SKM-1 (cell line): ENCODE results near the gene PABPC3.

ENCODE experiments used
- DNase-seq: peaks from one replicate; lab custom pipeline; 2025; ENCODE audit not compliant: unreplicated experiment; lab: John Stamatoyannopoulos, UW

PABPC3 gene

DNA sequence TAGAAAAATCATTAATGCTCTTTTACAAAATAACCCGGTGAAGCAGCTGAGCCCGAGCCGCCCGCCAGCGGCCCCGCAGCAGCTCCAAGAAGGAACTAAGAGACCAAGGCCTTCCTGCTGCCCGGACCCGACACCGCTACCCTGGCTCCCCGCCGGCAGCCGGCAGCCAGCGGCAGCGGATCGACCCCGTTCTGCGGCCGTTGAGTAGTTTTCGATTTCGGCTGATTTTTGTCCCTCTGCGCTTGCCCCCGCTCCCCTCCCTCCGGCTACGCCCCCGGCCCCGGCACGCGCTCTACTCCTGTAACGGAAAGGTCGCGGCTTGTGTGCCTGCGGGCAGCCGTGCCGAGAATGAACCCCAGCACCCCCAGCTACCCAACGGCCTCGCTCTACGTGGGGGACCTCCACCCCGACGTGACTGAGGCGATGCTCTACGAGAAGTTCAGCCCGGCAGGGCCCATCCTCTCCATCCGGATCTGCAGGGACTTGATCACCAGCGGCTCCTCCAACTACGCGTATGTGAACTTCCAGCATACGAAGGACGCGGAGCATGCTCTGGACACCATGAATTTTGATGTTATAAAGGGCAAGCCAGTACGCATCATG is at the start of gene PABPC3:
Gene PABPC3, plus strand, starts transcription at position 286 of the 603 bp plus-strand sequence. Its CDS starts 63 bp downstream, at position 349.
- DNase-seq: no peak

GRCh38 chr13:25046274-25046984 is 49.5 kb upstream of the PABPC3 start:
- no peak for DNase-seq

DNA sequence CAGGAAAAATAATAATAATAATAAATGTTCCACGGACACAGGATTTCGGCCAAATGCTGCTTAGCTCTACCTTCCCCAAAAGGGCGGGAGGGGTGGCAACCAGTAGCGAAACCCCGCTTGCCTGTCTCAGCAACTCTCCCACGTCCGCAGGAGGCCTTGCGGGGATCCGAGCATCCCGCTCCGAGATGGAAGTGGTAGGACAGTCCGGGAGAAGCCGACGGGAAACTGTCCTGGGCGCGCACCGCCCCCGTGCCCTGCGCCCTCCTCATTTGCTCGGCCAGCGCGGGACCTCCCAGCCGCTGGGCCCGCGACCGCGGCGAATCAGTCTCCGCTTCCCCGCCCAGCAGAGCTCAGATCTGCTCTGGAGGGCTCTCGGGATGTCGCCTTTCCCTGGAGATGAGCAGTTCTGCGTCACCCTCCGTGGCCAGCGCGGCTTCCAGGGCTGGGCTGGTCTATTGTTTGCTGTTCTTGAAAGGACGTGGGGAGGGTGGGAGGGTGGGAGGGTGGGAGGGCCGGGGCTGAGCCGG is 48.9 kb upstream of the PABPC3 start:
- DNase-seq: no peak

DNA sequence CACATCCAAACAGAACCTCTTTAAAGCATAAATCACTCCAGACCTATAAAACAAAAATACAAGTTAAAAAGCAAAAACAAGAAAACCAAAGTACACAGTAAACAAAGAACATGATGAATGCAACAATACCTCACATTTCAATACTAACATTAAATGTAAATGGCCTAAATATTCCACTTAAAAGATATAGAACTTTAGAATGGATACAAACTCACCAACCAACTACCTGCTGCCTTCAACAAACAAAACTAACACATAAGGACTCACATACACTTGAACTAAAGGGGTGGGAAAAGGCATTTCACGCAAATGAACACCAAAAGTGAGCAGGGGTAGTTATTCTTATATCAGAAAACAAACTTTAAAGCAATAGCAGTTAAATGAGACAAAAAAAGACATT is 44.9 kb upstream of the PABPC3 start:
- no peak for DNase-seq

- DNase-seq: no peak
Measured at GRCh38 chr13:25059166-25059565, 36.8 kb upstream of the PABPC3 start.

- no peak for DNase-seq
Measured at GRCh38 chr13:25059958-25060357, 36.0 kb upstream of the PABPC3 start.

GRCh38 chr13:25062479-25062878 is 33.5 kb upstream of the PABPC3 start:
- no peak for DNase-seq

DNA sequence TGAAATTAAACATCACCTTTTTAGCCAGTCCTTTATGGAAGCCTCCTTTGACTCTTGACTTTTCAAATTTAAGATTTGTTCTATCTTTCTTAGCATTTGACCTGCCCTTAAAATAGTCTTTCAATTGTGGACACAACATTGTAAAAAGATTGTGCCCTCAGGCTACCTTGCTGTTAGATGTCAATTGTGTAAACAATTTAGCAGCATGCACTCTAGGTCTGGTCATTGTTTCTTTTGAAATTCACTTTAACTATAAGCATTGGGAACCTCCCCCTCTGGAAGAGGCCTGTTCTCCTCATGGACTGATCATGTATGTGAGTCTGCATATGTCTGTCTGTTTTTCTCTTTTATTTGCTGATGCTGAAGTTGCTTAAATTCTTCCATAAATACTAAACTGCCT is 31.5 kb upstream of the PABPC3 start:
- DNase-seq: no peak

- no peak for DNase-seq
Measured at GRCh38 chr13:25065974-25066770, 29.8 kb upstream of the PABPC3 start.

DNA sequence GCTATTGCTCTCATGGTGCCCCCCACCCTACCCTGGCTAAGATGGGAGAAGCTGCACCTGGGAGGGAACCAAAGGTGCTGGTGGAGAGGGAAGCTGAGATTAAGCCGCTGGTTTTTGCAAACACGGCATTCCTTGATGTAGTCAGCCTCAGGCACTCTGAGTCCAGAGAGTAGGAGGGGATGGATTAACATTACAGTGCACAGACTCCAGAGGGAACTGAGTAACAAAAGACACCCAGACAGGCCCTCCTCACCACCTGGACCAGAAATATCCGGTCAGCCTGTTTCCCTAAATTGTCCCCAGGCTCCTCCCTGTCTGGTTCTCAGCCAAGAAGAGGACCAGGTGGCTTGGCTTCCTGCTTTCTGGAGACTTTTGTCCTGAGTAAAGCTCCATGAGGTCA is 28.9 kb upstream of the PABPC3 start:
- DNase-seq: no peak

DNA sequence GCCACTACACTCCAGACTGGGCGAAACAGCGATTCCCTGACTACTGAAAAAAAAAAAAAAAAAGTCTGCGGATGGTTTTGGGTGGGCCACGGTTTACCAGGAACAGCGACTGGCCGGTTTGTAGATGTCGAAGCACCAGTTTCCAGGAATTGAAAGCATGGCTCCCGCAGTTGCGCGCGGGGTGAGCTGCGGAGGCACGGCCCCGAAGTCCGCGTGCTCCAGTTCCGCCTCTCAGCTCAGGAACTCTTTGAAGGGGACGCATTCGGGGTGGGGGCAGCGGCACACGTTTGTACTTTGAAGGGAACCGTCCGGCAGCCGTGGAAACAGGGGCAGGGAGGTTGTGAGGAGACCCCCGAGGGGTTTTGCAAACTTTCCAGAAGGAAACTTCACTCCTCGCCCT is 27.1 kb upstream of the PABPC3 start:
- no peak for DNase-seq

GRCh38 chr13:25069236-25069635 is 26.7 kb upstream of the PABPC3 start:
- DNase-seq: no peak

- DNase-seq: no peak
Measured at GRCh38 chr13:25069911-25070310, 26.0 kb upstream of the PABPC3 start.

- DNase-seq: no peak
Measured at GRCh38 chr13:25080773-25081172, 15.2 kb upstream of the PABPC3 start.

GRCh38 chr13:25084096-25084495 is 11.8 kb upstream of the PABPC3 start:
- no peak for DNase-seq

DNA sequence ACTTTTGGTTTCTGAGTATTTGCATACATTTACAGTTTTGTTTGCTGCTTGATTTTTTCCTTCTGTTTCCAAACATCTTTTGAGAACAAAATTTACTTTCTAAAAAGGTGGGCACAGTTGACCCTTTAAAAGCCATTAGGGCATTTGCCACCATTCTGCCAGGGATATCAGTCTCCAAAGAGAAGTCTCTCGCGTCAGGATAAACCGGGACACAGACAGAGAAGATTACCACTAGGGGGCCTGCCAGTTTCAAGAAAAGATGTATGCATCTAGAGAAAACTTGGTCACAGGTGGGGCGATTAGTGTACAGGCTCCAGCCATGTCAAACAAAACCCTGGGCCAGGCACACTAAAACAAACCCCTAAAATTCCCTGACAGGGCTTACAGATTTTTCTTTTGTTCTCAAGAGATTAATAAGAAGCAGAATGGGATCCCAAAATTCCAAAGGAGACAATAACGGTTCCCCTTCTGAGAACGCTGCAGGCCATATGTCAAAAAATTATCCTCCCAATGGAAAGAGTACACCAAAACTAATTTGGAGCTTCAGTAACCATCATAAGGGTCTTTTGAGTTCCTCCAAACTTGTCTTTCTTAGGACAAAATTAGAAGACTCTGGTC is 10.7 kb upstream of the PABPC3 start:
- no peak for DNase-seq

DNA sequence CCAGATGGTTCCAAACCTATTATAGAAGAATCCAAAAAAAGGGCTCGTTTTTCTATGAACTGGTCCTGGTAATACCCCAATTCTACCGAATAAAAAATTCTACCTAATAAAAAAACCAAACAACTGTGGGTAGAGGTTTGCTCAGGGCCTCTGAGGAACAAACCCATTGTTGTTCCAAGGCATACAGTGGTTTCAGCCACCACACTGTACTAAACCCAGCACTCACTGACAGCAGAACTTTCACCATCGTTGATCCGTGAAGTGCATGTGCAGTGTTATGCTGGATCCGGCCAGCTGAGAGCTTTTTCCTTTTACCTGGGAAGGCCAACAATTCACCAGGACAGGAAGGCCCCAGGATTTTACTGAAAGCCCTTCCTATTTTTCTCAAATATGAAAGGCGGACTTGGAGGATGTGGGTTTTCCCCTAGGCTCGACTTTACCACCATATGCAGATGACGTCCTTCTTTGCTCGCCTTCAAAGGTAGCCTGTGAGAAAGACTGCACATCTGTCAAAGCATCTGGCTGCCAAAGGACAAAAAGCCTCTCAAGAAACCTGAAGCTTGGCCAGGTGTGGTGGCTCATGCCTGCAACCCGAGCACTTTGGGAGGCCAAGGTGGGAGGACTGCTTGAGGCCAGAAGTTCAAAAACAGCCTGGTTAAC is 7.2 kb upstream of the PABPC3 start:
- DNase-seq: no peak

DNA sequence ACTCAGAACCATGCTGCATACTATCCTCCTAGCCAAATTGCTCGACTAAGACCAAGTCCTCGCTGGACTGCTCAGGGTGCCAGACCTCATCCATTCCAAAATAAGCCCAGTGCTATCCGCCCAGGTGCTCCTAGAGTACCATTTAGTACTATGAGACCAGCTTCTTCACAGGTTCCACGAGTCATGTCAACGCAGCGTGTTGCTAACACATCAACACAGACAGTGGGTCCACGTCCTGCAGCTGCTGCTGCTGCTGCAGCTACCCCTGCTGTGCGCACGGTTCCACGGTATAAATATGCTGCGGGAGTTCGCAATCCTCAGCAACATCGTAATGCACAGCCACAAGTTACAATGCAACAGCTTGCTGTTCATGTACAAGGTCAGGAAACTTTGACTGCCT is 1.5 kb downstream of the PABPC3 start:
- DNase-seq: no peak

DNA sequence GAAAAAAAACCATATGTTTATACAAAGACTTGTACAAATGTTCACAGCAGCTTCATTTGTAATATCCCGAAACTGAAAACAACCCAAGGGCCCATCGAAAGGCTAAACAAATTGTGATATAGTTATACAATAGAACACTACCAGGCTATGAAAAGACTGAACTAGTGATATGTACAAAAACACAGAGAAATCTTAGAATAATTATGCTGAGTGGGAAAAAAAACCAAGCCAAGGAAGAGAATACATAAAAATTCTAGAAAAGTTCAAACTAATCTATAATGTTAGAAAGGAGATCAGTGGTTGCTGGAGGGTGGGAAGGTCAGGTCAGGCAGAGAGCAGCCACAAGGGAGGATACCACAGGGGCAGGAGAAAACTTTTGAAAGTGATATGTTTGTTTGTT is 7.8 kb downstream of the PABPC3 start:
- no peak for DNase-seq

DNA sequence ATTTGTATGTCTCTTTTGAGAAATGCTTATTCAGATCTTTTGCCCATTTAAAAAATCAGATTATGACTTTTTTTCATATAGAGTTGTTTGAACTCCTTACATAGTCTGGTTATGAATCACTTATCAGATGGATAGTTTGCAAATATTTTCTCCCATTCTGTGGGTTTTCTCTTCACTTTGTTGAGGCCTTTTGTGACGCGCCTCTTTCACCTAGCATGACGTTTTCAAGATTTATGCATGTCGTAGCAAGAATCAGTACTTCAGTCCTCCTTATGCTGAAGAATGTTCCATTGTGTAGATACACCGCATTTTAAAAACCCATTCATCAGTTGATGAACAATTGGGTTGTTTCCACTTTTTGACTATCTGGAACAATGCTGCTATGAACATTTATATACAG is 13.4 kb downstream of the PABPC3 start:
- no peak for DNase-seq
